HG03571 (cell line): ENCODE measurements around the gene CCL8.
"Not testable (repeated sequence)": the region's sequence is repeated elsewhere in the genome, so short reads cannot be mapped to it uniquely, and the experiment has no call there.

Source experiments
- ATAC-seq: cut with Tn5 transposase; IDR thresholded peaks from one replicate; pipeline ENCODE4 v1.9.1; 2021; ENCODE audit not compliant: unreplicated experiment

CCL8 gene

DNA sequence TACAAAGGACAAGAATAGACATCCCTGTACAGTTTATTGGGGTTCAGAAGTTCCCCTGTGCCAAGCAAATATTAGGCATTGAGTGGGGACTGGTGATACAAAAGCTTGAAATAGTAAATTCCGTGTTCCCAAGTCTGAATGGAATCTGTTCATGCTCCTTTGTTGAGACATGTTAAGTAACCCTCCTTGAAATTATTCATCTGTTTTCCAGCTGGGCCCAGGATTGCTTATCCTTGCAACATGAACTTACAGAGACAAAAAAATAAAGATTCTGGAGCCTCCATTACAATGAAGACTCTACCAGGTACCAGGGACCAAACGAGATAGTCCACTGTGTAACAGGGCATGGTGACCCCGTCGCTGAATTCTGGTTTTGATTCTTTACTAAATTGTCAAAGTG is 6.1 kb upstream of the CCL8 start:
- ATAC-seq, result no peak

DNA sequence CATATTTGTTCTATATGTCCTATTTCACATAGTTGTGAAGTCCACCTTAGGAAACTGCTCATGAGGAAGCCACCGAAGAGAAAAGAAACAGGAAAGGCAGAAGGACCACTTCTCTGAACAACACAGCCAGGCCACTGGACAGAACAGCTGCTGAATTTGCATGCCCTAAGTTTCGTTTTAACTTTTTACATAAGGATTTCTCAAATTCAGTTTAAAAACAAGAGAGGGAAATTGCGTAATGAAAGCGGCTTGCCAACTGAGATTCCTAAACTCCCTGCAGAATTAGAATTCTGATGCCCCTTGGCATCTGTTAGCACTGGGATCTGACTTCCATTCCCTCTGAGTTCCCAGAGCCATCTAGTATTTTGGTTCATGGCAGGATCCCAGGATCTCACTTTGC is 5.0 kb upstream of the CCL8 start:
- ATAC-seq, result no peak

- ATAC-seq, result no peak
Measured at GRCh38 chr17:34318474-34318873, 761 bp upstream of the CCL8 start.

- no peak for ATAC-seq
Measured at GRCh38 chr17:34321964-34322363, 2.7 kb downstream of the CCL8 start.

DNA sequence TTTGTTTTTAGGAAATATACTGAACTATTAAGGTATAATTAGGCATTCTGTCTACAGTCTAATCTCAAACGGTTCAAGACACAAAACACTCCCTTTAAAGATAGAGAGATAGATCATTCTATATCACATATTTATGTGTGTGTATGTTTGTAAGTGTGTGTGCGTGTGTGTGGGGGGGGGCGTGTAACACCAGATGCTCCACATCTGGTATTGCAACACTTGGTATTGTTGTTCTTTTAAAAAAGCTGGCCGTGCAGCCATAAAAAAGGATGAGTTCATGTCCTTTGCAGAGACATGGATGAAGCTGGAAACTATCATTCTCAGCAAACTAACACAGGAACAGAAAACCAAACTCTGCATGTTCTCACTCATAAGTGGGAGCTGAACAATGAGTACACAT is 8.3 kb downstream of the CCL8 start:
- ATAC-seq, result not testable (repeated sequence)

DNA sequence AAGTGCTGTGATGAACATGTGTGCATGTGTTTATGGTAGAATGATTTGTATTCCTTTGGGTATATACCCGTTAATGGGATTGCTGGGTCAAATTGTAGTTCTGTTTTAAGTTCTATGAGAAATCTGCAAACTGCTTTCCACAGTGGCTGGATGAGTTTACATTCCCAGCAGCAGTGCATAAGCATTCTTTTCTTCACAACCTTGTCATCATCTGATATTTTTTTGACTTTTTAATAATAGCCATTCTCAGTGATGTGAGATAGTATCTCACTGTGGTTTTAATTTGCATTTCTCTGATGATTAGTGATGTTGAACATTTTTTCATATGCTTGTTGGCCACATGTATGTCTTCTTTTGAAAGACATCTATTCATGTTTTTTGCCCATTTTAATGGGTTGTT is 18.5 kb downstream of the CCL8 start:
- ATAC-seq, result no peak

DNA sequence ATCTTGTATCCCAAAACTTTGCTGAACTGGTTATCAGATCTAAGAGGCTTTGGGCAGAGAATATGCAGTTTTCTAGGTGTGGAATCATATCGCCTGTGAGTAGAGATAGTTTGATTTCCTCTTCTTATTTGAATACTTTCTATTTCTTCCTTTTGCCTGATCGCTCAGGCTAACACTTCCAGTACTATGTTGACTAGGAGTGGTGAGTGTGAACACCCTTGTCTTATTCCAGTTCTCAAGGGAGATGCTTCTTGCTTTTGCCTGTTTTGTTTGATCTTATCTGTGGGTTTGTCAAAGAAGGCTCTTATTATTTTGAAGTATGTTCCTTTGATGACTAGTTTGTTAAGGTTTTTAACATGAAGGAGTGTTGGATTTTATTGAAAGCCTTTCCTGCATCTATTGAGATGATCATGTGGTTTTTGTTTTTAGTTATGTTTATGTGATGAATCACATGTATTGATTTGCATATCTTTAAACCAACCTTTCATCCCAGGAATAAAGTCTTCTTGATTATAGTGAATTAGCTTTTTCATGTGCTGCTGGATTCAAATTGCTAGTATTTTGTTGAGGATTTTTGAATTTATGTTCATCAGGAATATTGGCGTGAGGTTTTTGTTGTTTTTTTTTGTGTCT is 20.0 kb downstream of the CCL8 start:
- no peak for ATAC-seq

DNA sequence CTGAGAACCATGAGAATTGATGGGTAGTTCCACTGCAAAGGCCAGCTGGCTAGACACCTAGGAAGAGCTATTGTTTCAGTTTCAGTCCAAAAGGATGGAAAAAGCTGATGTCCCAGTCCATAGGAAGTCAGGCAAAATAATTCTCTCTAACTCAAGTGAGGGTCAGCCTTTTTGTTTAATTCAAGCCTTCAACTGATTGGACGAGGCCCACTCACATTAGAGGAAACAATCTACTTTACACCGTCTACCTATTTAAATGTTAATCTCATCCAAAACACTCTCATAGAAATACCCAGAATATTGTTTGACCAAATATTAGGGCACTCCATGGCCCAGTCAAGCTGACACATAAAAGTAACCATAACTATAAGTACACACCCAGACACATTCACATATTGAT is 22.7 kb downstream of the CCL8 start:
- ATAC-seq, result no peak

- no peak for ATAC-seq
Measured at GRCh38 chr17:34347063-34347462, 27.8 kb downstream of the CCL8 start.

- ATAC-seq, result no peak
Measured at GRCh38 chr17:34349751-34350150, 30.5 kb downstream of the CCL8 start.

DNA sequence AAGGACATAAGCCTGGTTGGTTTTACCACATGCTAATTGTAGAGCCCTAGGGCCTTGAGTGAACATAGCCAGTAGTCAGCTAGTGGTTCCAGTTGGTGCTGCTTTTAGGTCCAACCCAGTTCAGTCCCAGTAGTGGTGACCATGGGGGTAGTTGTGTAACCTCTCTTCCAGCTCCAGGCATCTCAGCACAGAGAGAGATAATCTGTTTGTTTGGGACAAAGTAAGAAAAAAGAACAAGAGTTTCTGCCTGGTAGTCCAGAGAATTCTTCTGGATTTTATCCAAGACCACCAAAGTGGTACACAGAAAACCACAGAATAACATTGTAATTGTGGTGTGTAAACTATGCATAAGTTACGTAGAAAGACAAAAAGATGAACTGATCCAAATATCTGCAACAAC is 31.9 kb downstream of the CCL8 start:
- no peak for ATAC-seq

DNA sequence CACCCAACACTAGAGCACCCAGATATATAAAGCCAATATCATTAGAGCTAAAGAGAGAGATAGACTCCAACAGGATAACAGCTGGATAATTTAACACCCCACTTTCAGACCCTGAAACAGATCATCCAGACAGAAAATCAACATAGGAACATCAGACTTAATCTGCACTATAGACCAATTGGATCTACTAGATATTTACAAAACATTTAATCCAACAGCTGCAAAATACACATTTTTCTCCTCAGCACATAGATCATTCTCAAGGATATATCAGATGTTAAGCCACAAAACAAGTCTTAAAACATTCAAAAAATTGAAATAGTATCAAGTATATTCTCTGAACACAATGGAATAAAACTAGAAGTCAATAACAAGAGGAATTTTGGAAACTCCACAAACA is 33.0 kb downstream of the CCL8 start:
- ATAC-seq, result no peak

DNA sequence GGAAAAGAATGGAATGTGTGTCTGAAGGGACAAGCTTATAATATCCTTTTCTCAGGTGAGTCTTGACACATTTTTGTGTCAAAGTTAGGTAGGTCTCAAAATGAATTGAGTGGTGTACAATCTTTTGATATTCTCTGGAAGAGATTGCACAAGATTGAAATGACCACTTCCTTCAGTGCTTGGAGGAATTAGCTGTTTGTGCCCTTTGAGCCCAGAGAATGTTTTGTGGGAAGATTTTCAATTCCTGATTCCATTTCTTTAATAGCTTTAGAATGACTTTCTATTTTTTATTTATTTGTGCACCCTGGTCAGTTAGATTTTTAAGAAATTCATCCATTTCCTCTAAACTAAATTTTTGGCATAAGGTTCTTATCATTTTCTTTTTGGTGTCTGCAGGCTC is 35.4 kb downstream of the CCL8 start:
- no peak for ATAC-seq

DNA sequence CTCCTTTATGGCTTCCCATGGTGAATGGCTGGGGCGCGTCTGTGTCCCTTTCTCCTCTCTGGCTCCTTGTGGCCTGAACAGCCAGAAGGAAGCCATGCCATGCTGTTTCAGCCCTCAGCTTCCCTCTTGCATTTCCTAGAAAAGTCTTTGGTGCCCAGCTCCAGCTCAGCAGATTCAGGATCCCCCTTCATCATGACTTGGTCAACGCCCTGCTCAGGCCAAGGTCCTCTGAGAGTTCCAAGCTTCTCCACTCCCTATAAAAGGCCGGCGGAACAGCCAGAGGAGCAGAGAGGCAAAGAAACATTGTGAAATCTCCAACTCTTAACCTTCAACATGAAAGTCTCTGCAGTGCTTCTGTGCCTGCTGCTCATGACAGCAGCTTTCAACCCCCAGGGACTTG is 37.0 kb downstream of the CCL8 start, which contains the start of gene CCL13:
CCL13 (plus strand) TSS at position 287 of the 400 bp plus-strand sequence; CDS start at position 334, 47 bp downstream.
- ATAC-seq, result no peak

DNA sequence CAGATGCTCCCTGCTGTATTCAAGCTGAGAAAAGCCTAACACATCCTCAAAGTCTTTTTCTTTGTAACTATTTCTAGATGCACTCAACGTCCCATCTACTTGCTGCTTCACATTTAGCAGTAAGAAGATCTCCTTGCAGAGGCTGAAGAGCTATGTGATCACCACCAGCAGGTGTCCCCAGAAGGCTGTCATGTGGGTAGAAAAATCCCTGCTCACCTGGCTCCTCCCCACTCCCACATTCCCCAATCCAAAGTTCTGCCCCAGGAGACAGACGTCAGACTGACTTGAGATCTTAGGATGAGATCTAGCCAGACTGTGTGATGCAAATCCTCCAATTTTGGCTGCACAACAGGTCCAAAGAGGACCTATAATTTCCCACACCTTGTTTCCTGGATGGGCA is 38.2 kb downstream of the CCL8 start:
- ATAC-seq, result no peak

DNA sequence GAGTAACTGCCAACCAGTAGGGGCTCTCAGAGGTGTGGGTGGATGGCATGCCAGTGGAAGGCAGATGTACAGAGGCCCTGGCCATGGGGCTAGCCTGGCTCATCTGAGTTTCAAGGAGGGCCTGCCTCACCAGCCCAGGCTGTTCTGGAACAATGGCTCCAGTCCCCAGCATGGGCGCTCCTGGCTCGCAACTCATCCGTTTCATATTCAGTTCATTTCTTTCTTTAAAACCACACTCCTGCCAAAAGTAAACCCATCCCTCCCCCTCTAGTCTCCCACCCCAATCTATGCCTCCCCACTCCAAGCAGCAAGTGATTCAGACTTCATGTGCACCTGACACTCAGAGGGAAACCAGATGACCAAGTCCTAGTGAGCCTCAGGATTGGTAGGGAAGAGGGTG is 39.4 kb downstream of the CCL8 start:
- no peak for ATAC-seq

- ATAC-seq, result no peak
Measured at GRCh38 chr17:34360601-34361270, 41.5 kb downstream of the CCL8 start.

DNA sequence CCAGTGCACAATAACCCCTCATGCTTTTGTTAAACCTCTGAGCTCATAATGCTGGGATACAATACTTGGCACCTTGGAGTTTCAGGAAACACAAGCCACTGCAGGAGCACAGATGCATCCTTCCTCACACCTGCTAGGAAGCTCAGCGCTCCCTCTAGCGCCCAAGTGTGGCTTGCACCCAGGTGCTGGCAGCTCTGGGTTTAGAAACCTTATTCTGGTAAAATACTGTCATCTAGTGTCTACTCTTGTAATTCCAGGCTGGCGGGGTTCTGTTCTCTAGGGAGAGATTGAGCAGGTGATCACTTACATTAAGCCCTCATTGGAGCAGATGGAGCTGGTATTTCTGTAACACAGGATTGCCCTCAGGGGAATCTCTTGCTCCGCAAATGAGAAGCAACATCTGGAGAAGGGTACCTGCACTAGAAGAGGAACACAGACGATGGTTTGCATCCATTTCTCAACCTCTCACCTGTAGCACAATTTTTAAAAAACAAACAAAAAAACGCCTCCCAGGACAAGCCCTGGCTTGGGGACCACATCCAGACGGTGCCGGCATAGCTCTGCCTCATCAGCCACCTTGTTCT is 42.3 kb downstream of the CCL8 start:
- ATAC-seq, result peak; percentile 70

- ATAC-seq, result no peak
Measured at GRCh38 chr17:34363183-34363661, 44.0 kb downstream of the CCL8 start, which contains the start of gene CCL1. Gene CCL1 (minus strand): TSS chr17:34363233. CDS start chr17:34363161, 72 bp downstream.

- ATAC-seq, result no peak
Measured at GRCh38 chr17:34364751-34365150, 45.5 kb downstream of the CCL8 start.

DNA sequence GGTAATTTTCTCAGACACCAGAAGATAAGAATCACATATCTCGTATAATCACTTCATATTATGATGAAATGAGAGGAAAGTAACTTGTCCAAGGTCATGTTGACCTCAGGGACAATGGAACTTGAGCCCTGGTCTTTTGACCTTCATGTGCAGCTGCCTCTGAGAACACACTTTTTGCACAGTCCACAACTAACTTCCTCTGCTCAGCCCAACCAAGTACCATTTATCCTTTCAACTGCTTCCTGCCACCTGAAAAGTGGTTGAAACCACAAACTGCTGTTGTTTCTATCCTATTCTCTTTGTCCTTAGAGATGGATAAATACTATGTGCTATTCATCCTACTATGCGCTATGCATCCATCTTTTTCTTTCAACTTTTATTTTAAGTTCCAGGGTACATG is 46.1 kb downstream of the CCL8 start:
- ATAC-seq, result no peak

DNA sequence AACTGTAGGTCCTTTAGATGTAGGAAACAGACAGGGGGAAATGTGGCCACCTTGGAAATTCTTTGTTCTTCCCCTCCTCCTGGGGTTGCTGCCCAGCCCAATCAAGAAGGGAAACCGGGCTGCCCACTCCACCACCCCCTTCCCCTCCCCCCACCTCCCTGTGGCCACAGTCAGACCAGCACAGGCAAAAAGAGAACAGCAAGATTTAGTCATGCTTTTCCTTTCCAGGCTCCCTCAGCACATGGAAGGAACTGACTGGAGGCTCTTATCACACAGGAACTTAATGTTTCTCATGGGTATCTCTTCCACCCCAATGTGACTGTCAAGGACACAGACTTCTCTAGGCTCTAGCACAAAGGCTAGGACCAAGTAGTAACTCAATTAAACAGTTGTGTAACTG is 46.8 kb downstream of the CCL8 start:
- no peak for ATAC-seq
